WTC11 (cell line): Measurements from ENCODE around the gene UBE2E1. TPM values are rescaled to one million over a fixed set of nuclear protein-coding genes. Genes with fewer than 3 reads are reported as not detected.
A peak's percentile ranks its signal among the peaks of the same experiment; 100 is the strongest.

Source experiments
- ATF1 ChIP-seq: sonication (generic); formaldehyde crosslinking; IDR thresholded peaks from 2 replicates; pipeline ENCODE4 v1.8.1; 2023; ENCODE audit warnings: mild to moderate bottlenecking, moderate library complexity, missing genetic modification reagents
- GABPB1 ChIP-seq: sonication (generic); formaldehyde crosslinking; IDR thresholded peaks from 2 replicates; pipeline ENCODE4 v1.8.1; 2023; ENCODE audit warnings: mild to moderate bottlenecking, missing genetic modification reagents
- GRHL2 ChIP-seq: fragments of 250-450 bp; sonication (Bioruptor Pico); IDR thresholded peaks from 2 replicates; pipeline ENCODE4 v1.8.0; 2022; ENCODE audit warnings: mild to moderate bottlenecking, moderate library complexity; ENCODE audit not compliant: insufficient replicate concordance, severe bottlenecking
- MXD4 ChIP-seq: fragments of 250-450 bp; sonication (Bioruptor Pico); IDR thresholded peaks from 2 replicates; pipeline ENCODE4 v1.8.0; 2021; ENCODE audit warnings: mild to moderate bottlenecking, moderate library complexity, borderline replicate concordance
- NFATC4 ChIP-seq: fragments of 250-450 bp; sonication (Bioruptor Pico); IDR thresholded peaks from 2 replicates; pipeline ENCODE4 v1.9.0; 2021; ENCODE audit warnings: mild to moderate bottlenecking
- NR2C2 ChIP-seq: sonication (generic); formaldehyde crosslinking; IDR thresholded peaks from 2 replicates; pipeline ENCODE4 v1.8.0; 2022; ENCODE audit warnings: mild to moderate bottlenecking, missing genetic modification reagents
- OVOL2 ChIP-seq: fragments of 250-450 bp; sonication (Bioruptor Pico); IDR thresholded peaks from 2 replicates; pipeline ENCODE4 v1.9.0; 2021; ENCODE audit warnings: mild to moderate bottlenecking, borderline replicate concordance
- PRRX2 ChIP-seq: fragments of 250-450 bp; sonication (Bioruptor Pico); IDR thresholded peaks from 2 replicates; pipeline ENCODE4 v1.8.0; 2021; ENCODE audit warnings: mild to moderate bottlenecking
- SP1 ChIP-seq: sonication (generic); formaldehyde crosslinking; conservative IDR thresholded peaks from 2 replicates; pipeline ENCODE4 v1.8.1; 2022; ENCODE audit warnings: missing genetic modification reagents
- TCF7 ChIP-seq: sonication (generic); formaldehyde crosslinking; IDR thresholded peaks from 2 replicates; pipeline ENCODE4 v1.8.0; 2022; ENCODE audit warnings: mild to moderate bottlenecking, low read depth, missing genetic modification reagents, moderate library complexity
- TP53 ChIP-seq: sonication (generic); formaldehyde crosslinking; IDR thresholded peaks from 2 replicates; pipeline ENCODE4 v1.8.1; 2023; ENCODE audit warnings: mild to moderate bottlenecking, missing genetic modification reagents
- ZBTB21 ChIP-seq: sonication (generic); formaldehyde crosslinking; IDR thresholded peaks from 2 replicates; pipeline ENCODE4 v1.8.1; 2023; ENCODE audit warnings: mild to moderate bottlenecking, missing genetic modification reagents, borderline replicate concordance
- total RNA-seq: library from RNA; stranded (reverse); gene quantifications from 3 replicates; pipeline ENCODE4 v1.2.3, GENCODE V29; 2021
- TF ChIP-seq, protein P1 (sequence below): sonication (generic); formaldehyde crosslinking; IDR thresholded peaks from 2 replicates; pipeline ENCODE4 v1.8.1; 2022; ENCODE audit warnings: low read depth, mild to moderate bottlenecking, moderate library complexity, missing genetic modification reagents, borderline replicate concordance
- TF ChIP-seq, protein P2 (sequence below): sonication (generic); formaldehyde crosslinking; conservative IDR thresholded peaks from 2 replicates; pipeline ENCODE4 v1.8.1; 2023; ENCODE audit warnings: mild to moderate bottlenecking, low read depth, missing genetic modification reagents, moderate library complexity
- TF ChIP-seq, protein P3 (sequence below): sonication (generic); formaldehyde crosslinking; IDR thresholded peaks from 2 replicates; pipeline ENCODE4 v1.8.0; 2023; ENCODE audit warnings: missing genetic modification reagents, mild to moderate bottlenecking, borderline replicate concordance
- TF ChIP-seq, protein P4 (sequence below): sonication (generic); formaldehyde crosslinking; IDR thresholded peaks from 2 replicates; pipeline ENCODE4 v1.8.0; 2022; ENCODE audit warnings: mild to moderate bottlenecking, missing genetic modification reagents
- TF ChIP-seq, protein P5 (sequence below): sonication (generic); formaldehyde crosslinking; IDR thresholded peaks from 2 replicates; pipeline ENCODE4 v1.8.1; 2023; ENCODE audit warnings: mild to moderate bottlenecking, missing genetic modification reagents
- TF ChIP-seq, protein P6 (sequence below): fragments of 250-450 bp; sonication (Bioruptor Pico); IDR thresholded peaks from 2 replicates; pipeline ENCODE4 v1.9.0; 2021; ENCODE audit warnings: moderate library complexity, mild to moderate bottlenecking, inconsistent platforms, borderline replicate concordance
- TF ChIP-seq, protein P7 (sequence below): sonication (generic); formaldehyde crosslinking; IDR thresholded peaks from 2 replicates; pipeline ENCODE4 v1.8.1; 2022; ENCODE audit warnings: missing genetic modification reagents, borderline replicate concordance
- TF ChIP-seq, protein P8 (sequence below): fragments of 250-450 bp; sonication (Bioruptor Pico); IDR thresholded peaks from 2 replicates; pipeline ENCODE4 v1.9.0; 2021; ENCODE audit warnings: mild to moderate bottlenecking, borderline replicate concordance
- TF ChIP-seq, protein P9 (sequence below): fragments of 250-450 bp; sonication (Bioruptor Pico); IDR thresholded peaks from 2 replicates; pipeline ENCODE4 v1.9.0; 2021; ENCODE audit warnings: mild to moderate bottlenecking

The UBE2E1 gene
- total RNA-seq, 1 experiment from 2014 or later: 121 TPM

DNA sequence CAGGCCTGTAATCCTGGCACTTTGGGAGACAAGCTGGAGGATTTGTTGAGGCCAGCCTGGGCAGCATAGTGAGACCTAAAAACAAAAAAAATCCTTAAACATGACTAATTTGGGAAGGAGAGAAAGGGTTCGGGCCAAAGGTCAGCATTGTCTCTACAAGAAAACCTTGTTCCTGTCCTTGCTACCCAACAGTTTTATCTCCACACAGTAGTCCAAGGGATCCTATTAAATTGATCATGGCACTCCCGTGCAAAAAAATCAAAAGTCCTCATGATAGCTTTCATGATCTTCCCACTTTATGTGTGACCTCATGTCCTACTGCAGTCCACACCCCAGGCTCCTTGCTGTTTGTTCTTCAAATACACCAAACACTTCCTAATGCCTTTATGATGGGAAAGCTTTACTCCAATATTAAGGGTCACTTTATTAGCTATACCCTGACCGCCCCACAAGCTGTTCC is 115.3 kb downstream of the UBE2E1 start (continued):
- TF ChIP-seq, protein P1, sequence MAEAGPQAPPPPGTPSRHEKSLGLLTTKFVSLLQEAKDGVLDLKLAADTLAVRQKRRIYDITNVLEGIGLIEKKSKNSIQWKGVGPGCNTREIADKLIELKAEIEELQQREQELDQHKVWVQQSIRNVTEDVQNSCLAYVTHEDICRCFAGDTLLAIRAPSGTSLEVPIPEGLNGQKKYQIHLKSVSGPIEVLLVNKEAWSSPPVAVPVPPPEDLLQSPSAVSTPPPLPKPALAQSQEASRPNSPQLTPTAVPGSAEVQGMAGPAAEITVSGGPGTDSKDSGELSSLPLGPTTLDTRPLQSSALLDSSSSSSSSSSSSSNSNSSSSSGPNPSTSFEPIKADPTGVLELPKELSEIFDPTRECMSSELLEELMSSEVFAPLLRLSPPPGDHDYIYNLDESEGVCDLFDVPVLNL (CRISPR knock-in tag): no peak
- TF ChIP-seq TP53: no peak
- TF ChIP-seq, protein P2, sequence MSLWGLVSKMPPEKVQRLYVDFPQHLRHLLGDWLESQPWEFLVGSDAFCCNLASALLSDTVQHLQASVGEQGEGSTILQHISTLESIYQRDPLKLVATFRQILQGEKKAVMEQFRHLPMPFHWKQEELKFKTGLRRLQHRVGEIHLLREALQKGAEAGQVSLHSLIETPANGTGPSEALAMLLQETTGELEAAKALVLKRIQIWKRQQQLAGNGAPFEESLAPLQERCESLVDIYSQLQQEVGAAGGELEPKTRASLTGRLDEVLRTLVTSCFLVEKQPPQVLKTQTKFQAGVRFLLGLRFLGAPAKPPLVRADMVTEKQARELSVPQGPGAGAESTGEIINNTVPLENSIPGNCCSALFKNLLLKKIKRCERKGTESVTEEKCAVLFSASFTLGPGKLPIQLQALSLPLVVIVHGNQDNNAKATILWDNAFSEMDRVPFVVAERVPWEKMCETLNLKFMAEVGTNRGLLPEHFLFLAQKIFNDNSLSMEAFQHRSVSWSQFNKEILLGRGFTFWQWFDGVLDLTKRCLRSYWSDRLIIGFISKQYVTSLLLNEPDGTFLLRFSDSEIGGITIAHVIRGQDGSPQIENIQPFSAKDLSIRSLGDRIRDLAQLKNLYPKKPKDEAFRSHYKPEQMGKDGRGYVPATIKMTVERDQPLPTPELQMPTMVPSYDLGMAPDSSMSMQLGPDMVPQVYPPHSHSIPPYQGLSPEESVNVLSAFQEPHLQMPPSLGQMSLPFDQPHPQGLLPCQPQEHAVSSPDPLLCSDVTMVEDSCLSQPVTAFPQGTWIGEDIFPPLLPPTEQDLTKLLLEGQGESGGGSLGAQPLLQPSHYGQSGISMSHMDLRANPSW: no peak
- TF ChIP-seq, protein P3, sequence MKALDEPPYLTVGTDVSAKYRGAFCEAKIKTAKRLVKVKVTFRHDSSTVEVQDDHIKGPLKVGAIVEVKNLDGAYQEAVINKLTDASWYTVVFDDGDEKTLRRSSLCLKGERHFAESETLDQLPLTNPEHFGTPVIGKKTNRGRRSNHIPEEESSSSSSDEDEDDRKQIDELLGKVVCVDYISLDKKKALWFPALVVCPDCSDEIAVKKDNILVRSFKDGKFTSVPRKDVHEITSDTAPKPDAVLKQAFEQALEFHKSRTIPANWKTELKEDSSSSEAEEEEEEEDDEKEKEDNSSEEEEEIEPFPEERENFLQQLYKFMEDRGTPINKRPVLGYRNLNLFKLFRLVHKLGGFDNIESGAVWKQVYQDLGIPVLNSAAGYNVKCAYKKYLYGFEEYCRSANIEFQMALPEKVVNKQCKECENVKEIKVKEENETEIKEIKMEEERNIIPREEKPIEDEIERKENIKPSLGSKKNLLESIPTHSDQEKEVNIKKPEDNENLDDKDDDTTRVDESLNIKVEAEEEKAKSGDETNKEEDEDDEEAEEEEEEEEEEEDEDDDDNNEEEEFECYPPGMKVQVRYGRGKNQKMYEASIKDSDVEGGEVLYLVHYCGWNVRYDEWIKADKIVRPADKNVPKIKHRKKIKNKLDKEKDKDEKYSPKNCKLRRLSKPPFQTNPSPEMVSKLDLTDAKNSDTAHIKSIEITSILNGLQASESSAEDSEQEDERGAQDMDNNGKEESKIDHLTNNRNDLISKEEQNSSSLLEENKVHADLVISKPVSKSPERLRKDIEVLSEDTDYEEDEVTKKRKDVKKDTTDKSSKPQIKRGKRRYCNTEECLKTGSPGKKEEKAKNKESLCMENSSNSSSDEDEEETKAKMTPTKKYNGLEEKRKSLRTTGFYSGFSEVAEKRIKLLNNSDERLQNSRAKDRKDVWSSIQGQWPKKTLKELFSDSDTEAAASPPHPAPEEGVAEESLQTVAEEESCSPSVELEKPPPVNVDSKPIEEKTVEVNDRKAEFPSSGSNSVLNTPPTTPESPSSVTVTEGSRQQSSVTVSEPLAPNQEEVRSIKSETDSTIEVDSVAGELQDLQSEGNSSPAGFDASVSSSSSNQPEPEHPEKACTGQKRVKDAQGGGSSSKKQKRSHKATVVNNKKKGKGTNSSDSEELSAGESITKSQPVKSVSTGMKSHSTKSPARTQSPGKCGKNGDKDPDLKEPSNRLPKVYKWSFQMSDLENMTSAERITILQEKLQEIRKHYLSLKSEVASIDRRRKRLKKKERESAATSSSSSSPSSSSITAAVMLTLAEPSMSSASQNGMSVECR (CRISPR knock-in tag): no peak
- TF ChIP-seq SP1 (CRISPR knock-in tag): 0 out of 2 replicates have a peak, but pooled peaks have one; percentile 16
- TF ChIP-seq, protein P4, sequence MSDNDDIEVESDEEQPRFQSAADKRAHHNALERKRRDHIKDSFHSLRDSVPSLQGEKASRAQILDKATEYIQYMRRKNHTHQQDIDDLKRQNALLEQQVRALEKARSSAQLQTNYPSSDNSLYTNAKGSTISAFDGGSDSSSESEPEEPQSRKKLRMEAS: no peak
- TF ChIP-seq GABPB1 (CRISPR knock-in tag): no peak
- no peak for TF ChIP-seq ZBTB21 (CRISPR knock-in tag)
- TF ChIP-seq OVOL2: no peak
- TF ChIP-seq MXD4 (CRISPR knock-in tag): no peak
- TF ChIP-seq GRHL2 (CRISPR knock-in tag): no peak
- TF ChIP-seq, protein P5, sequence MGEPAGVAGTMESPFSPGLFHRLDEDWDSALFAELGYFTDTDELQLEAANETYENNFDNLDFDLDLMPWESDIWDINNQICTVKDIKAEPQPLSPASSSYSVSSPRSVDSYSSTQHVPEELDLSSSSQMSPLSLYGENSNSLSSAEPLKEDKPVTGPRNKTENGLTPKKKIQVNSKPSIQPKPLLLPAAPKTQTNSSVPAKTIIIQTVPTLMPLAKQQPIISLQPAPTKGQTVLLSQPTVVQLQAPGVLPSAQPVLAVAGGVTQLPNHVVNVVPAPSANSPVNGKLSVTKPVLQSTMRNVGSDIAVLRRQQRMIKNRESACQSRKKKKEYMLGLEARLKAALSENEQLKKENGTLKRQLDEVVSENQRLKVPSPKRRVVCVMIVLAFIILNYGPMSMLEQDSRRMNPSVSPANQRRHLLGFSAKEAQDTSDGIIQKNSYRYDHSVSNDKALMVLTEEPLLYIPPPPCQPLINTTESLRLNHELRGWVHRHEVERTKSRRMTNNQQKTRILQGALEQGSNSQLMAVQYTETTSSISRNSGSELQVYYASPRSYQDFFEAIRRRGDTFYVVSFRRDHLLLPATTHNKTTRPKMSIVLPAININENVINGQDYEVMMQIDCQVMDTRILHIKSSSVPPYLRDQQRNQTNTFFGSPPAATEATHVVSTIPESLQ (CRISPR knock-in tag): no peak
- peak; percentile 95 for TF ChIP-seq PRRX2
- TF ChIP-seq, protein P6, sequence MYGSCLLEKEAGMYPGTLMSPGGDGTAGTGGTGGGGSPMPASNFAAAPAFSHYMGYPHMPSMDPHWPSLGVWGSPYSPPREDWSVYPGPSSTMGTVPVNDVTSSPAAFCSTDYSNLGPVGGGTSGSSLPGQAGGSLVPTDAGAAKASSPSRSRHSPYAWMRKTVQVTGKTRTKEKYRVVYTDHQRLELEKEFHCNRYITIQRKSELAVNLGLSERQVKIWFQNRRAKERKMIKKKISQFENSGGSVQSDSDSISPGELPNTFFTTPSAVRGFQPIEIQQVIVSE (CRISPR knock-in tag): no peak
- TF ChIP-seq, protein P7, sequence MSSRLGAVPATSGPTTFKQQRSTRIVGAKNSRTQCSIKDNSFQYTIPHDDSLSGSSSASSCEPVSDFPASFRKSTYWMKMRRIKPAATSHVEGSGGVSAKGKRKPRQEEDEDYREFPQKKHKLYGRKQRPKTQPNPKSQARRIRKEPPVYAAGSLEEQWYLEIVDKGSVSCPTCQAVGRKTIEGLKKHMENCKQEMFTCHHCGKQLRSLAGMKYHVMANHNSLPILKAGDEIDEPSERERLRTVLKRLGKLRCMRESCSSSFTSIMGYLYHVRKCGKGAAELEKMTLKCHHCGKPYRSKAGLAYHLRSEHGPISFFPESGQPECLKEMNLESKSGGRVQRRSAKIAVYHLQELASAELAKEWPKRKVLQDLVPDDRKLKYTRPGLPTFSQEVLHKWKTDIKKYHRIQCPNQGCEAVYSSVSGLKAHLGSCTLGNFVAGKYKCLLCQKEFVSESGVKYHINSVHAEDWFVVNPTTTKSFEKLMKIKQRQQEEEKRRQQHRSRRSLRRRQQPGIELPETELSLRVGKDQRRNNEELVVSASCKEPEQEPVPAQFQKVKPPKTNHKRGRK (CRISPR knock-in tag): no peak
- peak; percentile 94 for TF ChIP-seq NFATC4 (CRISPR knock-in tag)
- TF ChIP-seq TCF7: no peak
- TF ChIP-seq, protein P8, sequence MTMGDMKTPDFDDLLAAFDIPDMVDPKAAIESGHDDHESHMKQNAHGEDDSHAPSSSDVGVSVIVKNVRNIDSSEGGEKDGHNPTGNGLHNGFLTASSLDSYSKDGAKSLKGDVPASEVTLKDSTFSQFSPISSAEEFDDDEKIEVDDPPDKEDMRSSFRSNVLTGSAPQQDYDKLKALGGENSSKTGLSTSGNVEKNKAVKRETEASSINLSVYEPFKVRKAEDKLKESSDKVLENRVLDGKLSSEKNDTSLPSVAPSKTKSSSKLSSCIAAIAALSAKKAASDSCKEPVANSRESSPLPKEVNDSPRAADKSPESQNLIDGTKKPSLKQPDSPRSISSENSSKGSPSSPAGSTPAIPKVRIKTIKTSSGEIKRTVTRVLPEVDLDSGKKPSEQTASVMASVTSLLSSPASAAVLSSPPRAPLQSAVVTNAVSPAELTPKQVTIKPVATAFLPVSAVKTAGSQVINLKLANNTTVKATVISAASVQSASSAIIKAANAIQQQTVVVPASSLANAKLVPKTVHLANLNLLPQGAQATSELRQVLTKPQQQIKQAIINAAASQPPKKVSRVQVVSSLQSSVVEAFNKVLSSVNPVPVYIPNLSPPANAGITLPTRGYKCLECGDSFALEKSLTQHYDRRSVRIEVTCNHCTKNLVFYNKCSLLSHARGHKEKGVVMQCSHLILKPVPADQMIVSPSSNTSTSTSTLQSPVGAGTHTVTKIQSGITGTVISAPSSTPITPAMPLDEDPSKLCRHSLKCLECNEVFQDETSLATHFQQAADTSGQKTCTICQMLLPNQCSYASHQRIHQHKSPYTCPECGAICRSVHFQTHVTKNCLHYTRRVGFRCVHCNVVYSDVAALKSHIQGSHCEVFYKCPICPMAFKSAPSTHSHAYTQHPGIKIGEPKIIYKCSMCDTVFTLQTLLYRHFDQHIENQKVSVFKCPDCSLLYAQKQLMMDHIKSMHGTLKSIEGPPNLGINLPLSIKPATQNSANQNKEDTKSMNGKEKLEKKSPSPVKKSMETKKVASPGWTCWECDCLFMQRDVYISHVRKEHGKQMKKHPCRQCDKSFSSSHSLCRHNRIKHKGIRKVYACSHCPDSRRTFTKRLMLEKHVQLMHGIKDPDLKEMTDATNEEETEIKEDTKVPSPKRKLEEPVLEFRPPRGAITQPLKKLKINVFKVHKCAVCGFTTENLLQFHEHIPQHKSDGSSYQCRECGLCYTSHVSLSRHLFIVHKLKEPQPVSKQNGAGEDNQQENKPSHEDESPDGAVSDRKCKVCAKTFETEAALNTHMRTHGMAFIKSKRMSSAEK (CRISPR knock-in tag): peak; percentile 91
- TF ChIP-seq NR2C2 (CRISPR knock-in tag): no peak
- no peak for TF ChIP-seq ATF1
- TF ChIP-seq, protein P9, sequence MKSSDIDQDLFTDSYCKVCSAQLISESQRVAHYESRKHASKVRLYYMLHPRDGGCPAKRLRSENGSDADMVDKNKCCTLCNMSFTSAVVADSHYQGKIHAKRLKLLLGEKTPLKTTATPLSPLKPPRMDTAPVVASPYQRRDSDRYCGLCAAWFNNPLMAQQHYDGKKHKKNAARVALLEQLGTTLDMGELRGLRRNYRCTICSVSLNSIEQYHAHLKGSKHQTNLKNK: 0 out of 2 replicates have a peak, but pooled peaks have one; percentile 30
